K562 (cell line): ENCODE measurements around the gene NCOA3.

Experiments
- EGR1 ChIP-seq: fragments of 450-650 bp; conservative IDR thresholded peaks from 2 replicates; pipeline ENCODE4 v1.6.1; 2017; ENCODE audit warnings: mild to moderate bottlenecking
- EZH2 ChIP-seq: IDR thresholded peaks from 2 replicates; pipeline ENCODE4 v1.6.1; 2012; ENCODE audit warnings: low read depth, mild to moderate bottlenecking, inconsistent platforms, low read length, borderline replicate concordance
- SP2 ChIP-seq: IDR thresholded peaks from 2 replicates; pipeline ENCODE4 v1.6.1; 2011; ENCODE audit warnings: mild to moderate bottlenecking, low read depth, low read length, moderate library complexity; ENCODE audit not compliant: poor library complexity, severe bottlenecking; ENCODE audit errors: extremely low read depth
- UBTF ChIP-seq, 2 experiments: IDR thresholded peaks; 2 replicates each; pipeline ENCODE4 v1.6.1; 2012; ENCODE audit warnings: improper control_type of control experiment in 2 of 2, low read depth in 2 of 2, low read length in 2 of 2, borderline replicate concordance in 1 of 2
- USF1 ChIP-seq: sonication (generic); formaldehyde crosslinking; IDR thresholded peaks from 2 replicates; pipeline ENCODE4 v1.9.0; 2022; ENCODE audit warnings: mild to moderate bottlenecking, missing genetic modification reagents
- TF ChIP-seq, protein P1 (sequence below): fragments of 250-450 bp; sonication (Bioruptor Pico); IDR thresholded peaks from 2 replicates; pipeline ENCODE4 v1.9.0; 2021; ENCODE audit warnings: mild to moderate bottlenecking, inconsistent platforms

- TF ChIP-seq USF1 (CRISPR knock-in tag) (no peak), UBTF (IDR thresholded peaks at IDR 0.05; ENCODE audit: borderline replicate concordance in 1 of 2, low read depth in 2 of 2, low read length in 2 of 2) (no peak), EZH2 (no peak), EGR1 (no peak), SP2 (no peak)
- TF ChIP-seq, protein P1, sequence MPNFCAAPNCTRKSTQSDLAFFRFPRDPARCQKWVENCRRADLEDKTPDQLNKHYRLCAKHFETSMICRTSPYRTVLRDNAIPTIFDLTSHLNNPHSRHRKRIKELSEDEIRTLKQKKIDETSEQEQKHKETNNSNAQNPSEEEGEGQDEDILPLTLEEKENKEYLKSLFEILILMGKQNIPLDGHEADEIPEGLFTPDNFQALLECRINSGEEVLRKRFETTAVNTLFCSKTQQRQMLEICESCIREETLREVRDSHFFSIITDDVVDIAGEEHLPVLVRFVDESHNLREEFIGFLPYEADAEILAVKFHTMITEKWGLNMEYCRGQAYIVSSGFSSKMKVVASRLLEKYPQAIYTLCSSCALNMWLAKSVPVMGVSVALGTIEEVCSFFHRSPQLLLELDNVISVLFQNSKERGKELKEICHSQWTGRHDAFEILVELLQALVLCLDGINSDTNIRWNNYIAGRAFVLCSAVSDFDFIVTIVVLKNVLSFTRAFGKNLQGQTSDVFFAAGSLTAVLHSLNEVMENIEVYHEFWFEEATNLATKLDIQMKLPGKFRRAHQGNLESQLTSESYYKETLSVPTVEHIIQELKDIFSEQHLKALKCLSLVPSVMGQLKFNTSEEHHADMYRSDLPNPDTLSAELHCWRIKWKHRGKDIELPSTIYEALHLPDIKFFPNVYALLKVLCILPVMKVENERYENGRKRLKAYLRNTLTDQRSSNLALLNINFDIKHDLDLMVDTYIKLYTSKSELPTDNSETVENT (CRISPR knock-in tag), result no peak
Observed at GRCh38 chr20:47600967-47601547, 99.4 kb downstream of the NCOA3 start.
